NCI-H2107 treated with DMSO at 0.1 percent for 48 hours (cell line): ENCODE measurements around the gene CCNY.

Experiments
- DNase-seq: peaks from one replicate; lab custom pipeline; 2025; ENCODE audit not compliant: unreplicated experiment; lab: John Stamatoyannopoulos, UW

The CCNY gene

GRCh38 chr10:35423505-35424306 is 87.4 kb downstream of the CCNY start:
- no peak for DNase-seq

GRCh38 chr10:35424680-35425285 is 88.5 kb downstream of the CCNY start:
- no peak for DNase-seq

GRCh38 chr10:35425595-35425994 is 89.3 kb downstream of the CCNY start:
- no peak for DNase-seq

GRCh38 chr10:35426657-35427056 is 90.3 kb downstream of the CCNY start:
- DNase-seq: no peak

GRCh38 chr10:35427543-35427942 is 91.2 kb downstream of the CCNY start:
- DNase-seq: no peak

- DNase-seq: no peak
Observed at GRCh38 chr10:35428521-35428920, 92.2 kb downstream of the CCNY start.

- no peak for DNase-seq
Observed at GRCh38 chr10:35432781-35433338, 96.6 kb downstream of the CCNY start.

GRCh38 chr10:35433851-35434426 is 97.6 kb downstream of the CCNY start:
- peak; percentile 44 for DNase-seq

GRCh38 chr10:35434533-35434932 is 98.2 kb downstream of the CCNY start:
- DNase-seq: no peak

GRCh38 chr10:35435824-35436223 is 99.5 kb downstream of the CCNY start:
- no peak for DNase-seq

- DNase-seq: no peak
Observed at GRCh38 chr10:35437829-35438228, 101.5 kb downstream of the CCNY start.

GRCh38 chr10:35438718-35439571 is 102.6 kb downstream of the CCNY start:
- no peak for DNase-seq

- no peak for DNase-seq
Observed at GRCh38 chr10:35440016-35440415, 103.7 kb downstream of the CCNY start.

GRCh38 chr10:35442028-35442427 is 105.7 kb downstream of the CCNY start:
- DNase-seq: no peak

- DNase-seq: no peak
Observed at GRCh38 chr10:35442592-35442991, 106.3 kb downstream of the CCNY start.

- no peak for DNase-seq
Observed at GRCh38 chr10:35443858-35444257, 107.5 kb downstream of the CCNY start.

- DNase-seq: no peak
Observed at GRCh38 chr10:35445150-35445884, 109.0 kb downstream of the CCNY start.

GRCh38 chr10:35446439-35446838 is 110.1 kb downstream of the CCNY start:
- no peak for DNase-seq

GRCh38 chr10:35447693-35448407 is 111.5 kb downstream of the CCNY start:
- DNase-seq: no peak
